OCI-LY3 (cell line): ENCODE results near the gene KATNB1.

Experiments
- EZH2phosphoT487 ChIP-seq: fragments of 200-600 bp; shearing (Covaris generic); IDR thresholded peaks from 2 replicates; pipeline ENCODE4 v1.6.1; 2018; ENCODE audit warnings: antibody characterized with exemption, mixed run types, low read depth
- TF ChIP-seq, protein P1 (sequence below): fragments of 200-600, 300-600 bp; sonication (generic); IDR thresholded peaks from 2 replicates; pipeline ENCODE4 v1.5.1; 2014; ENCODE audit warnings: antibody characterized with exemption, low read length, low read depth

DNA sequence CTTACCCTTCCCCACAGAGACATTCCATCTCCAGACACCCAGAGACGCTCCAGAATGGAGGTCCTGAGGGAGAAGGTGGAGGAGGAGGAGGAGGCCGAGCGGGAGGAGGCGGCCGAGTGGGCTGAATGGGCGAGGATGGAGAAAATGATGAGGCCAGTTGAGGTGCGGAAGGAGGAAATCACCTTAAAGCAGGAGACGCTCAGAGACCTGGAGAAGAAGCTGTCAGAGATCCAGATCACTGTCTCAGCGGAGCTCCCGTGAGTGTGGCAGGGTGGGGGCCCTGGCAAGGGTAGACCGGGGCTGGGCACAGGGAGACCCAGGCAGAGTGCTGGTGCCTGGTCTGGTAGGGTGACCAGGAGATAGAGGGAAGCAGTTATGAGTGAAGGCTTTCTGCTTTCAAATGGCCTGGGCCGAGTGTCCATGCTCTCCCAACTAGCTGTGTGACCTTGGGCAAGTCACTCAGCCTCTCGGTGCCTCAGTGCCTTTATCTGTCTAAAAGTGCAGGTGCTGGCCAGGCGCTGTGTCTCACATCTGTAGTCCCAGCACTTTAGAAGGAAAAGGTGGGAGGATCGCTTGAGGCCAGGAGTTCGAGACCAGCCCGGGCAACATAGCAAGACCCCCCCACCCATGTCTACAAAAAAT, 37.6 kb upstream of the KATNB1 start:
- TF ChIP-seq, protein P1, sequence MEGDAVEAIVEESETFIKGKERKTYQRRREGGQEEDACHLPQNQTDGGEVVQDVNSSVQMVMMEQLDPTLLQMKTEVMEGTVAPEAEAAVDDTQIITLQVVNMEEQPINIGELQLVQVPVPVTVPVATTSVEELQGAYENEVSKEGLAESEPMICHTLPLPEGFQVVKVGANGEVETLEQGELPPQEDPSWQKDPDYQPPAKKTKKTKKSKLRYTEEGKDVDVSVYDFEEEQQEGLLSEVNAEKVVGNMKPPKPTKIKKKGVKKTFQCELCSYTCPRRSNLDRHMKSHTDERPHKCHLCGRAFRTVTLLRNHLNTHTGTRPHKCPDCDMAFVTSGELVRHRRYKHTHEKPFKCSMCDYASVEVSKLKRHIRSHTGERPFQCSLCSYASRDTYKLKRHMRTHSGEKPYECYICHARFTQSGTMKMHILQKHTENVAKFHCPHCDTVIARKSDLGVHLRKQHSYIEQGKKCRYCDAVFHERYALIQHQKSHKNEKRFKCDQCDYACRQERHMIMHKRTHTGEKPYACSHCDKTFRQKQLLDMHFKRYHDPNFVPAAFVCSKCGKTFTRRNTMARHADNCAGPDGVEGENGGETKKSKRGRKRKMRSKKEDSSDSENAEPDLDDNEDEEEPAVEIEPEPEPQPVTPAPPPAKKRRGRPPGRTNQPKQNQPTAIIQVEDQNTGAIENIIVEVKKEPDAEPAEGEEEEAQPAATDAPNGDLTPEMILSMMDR, result no peak
- TF ChIP-seq EZH2phosphoT487, result no peak
